Trophoblast cell (in vitro differentiated cells and primary cell): ENCODE data around the gene ZNF618.

Source experiments
- DNase-seq, 2 donors: peaks; one replicate each; pipeline ENCODE4 v3.0.0-alpha.2; 2016
- H2AFZ ChIP-seq: 2 replicates; pipeline ENCODE4 v1.6.1; 2013; ENCODE audit warnings: low read length, moderate library complexity, mild to moderate bottlenecking; ENCODE audit not compliant: insufficient read depth, poor library complexity
- H2AK5ac ChIP-seq: 2 replicates; pipeline ENCODE4 v1.6.1; 2013; ENCODE audit warnings: mild to moderate bottlenecking, low read length
- H2BK120ac ChIP-seq: 2 replicates; pipeline ENCODE4 v1.6.1; 2013; ENCODE audit warnings: low read length, mild to moderate bottlenecking, moderate library complexity; ENCODE audit not compliant: insufficient read depth, poor library complexity
- H2BK12ac ChIP-seq: 2 replicates; pipeline ENCODE4 v1.6.1; 2013; ENCODE audit warnings: mild to moderate bottlenecking, low read length, moderate library complexity
- H2BK5ac ChIP-seq: 2 replicates; pipeline ENCODE4 v1.6.1; 2013; ENCODE audit warnings: low read length, low read depth, moderate library complexity, mild to moderate bottlenecking; ENCODE audit not compliant: poor library complexity
- H3K14ac ChIP-seq: 2 replicates; pipeline ENCODE4 v1.6.1; 2013; ENCODE audit warnings: mild to moderate bottlenecking, low read length
- H3K18ac ChIP-seq: 2 replicates; pipeline ENCODE4 v1.6.1; 2013; ENCODE audit warnings: mild to moderate bottlenecking, low read length
- H3K23ac ChIP-seq: 2 replicates; pipeline ENCODE4 v1.6.1; 2013; ENCODE audit warnings: low read length
- H3K27ac ChIP-seq: 2 replicates; pipeline ENCODE4 v1.5.1; 2013; ENCODE audit warnings: low read depth, mild to moderate bottlenecking, inconsistent platforms, low read length, moderate library complexity
- H3K27me3 ChIP-seq: 2 replicates; pipeline ENCODE4 v1.6.1; 2013; ENCODE audit warnings: inconsistent platforms, mild to moderate bottlenecking, low read length, moderate library complexity; ENCODE audit not compliant: insufficient read depth
- H3K36me3 ChIP-seq, 2 experiments: 1 replicate in 1 of 2; 2 replicates in 1 of 2; pipeline ENCODE4 v1.6.1; 2013; ENCODE audit warnings: low read length in 2 of 2, mild to moderate bottlenecking in 2 of 2, moderate library complexity in 1 of 2; ENCODE audit not compliant: insufficient read depth in 2 of 2, control insufficient read depth in 1 of 2
- H3K4ac ChIP-seq: 2 replicates; pipeline ENCODE4 v1.6.1; 2013; ENCODE audit warnings: low read depth, mild to moderate bottlenecking, low read length, moderate library complexity
- H3K4me1 ChIP-seq, 2 experiments: 1 replicate in 1 of 2; 2 replicates in 1 of 2; pipeline ENCODE4 v1.6.1; 2013; ENCODE audit warnings: low read length in 2 of 2, mild to moderate bottlenecking in 2 of 2, moderate library complexity in 1 of 2; ENCODE audit not compliant: insufficient read depth in 2 of 2, control insufficient read depth in 1 of 2
- H3K4me2 ChIP-seq: 2 replicates; pipeline ENCODE4 v1.6.1; 2013; ENCODE audit warnings: inconsistent platforms, mild to moderate bottlenecking, low read length, moderate library complexity
- H3K4me3 ChIP-seq: 2 replicates; pipeline ENCODE4 v1.5.1; 2013; ENCODE audit warnings: mild to moderate bottlenecking, low read depth, low read length, inconsistent platforms
- H3K79me1 ChIP-seq: one replicate; pipeline ENCODE4 v1.6.1; 2013; ENCODE audit warnings: low read length
- H3K79me2 ChIP-seq: 2 replicates; pipeline ENCODE4 v1.6.1; 2013; ENCODE audit warnings: low read length, mild to moderate bottlenecking; ENCODE audit not compliant: control insufficient read depth, insufficient read depth, poor library complexity
- H3K9ac ChIP-seq: 2 replicates; pipeline ENCODE4 v1.6.1; 2013; ENCODE audit warnings: mild to moderate bottlenecking, low read length
- H3K9me3 ChIP-seq: 2 replicates; pipeline ENCODE4 v1.6.1; 2013; ENCODE audit warnings: low read depth, mild to moderate bottlenecking, control low read depth, inconsistent platforms, low read length; ENCODE audit not compliant: insufficient read depth
- H4K12ac ChIP-seq: 2 replicates; pipeline ENCODE4 v1.6.1; 2013; ENCODE audit warnings: low read depth, mild to moderate bottlenecking, low read length, moderate library complexity
- H4K8ac ChIP-seq: 2 replicates; pipeline ENCODE4 v1.6.1; 2013; ENCODE audit warnings: low read depth, mild to moderate bottlenecking, low read length, moderate library complexity
- H4K91ac ChIP-seq: one replicate; pipeline ENCODE4 v1.6.1; 2013; ENCODE audit warnings: low read depth, mild to moderate bottlenecking, low read length, moderate library complexity
- WGBS: extraction: QIAGEN DNeasy Blood & Tissue Kit; methylation state at CpG from one replicate; pipeline ENCODE4 v1.1.7; 2013; ENCODE audit warnings: missing lambda C conversion rate; ENCODE audit not compliant: insufficient read length, insufficient coverage; ENCODE audit errors: extremely low coverage; 5-methylcytosine and 5-hydroxymethylcytosine counted together

The ZNF618 gene

GRCh38 chr9:114087721-114088120 lies 211.6 kb downstream of the ZNF618 start:
- Histone ChIP-seq H2BK12ac (no peak overlapping the region), H3K4ac (no peak overlapping the region), H4K8ac (no peak overlapping the region), H3K9me3 (peaks cover 2% of the 10 kb centered on the region), H3K4me2 (no peak overlapping the region), H3K9ac (peak overlapping the region; percentile 53), H3K14ac (no peak overlapping the region), H4K91ac (no peak overlapping the region), H4K12ac (no peak overlapping the region), H3K79me2 (no peaks in the 10 kb centered on the region), H3K4me3 (no peak overlapping the region), H3K27me3 (no peaks in the 10 kb centered on the region), H3K23ac (no peak overlapping the region), H3K36me3 (no peaks in the 10 kb centered on the region), H3K4me1 (no peaks in the 10 kb centered on the region), H2AFZ (no peak overlapping the region), H2BK5ac (no peak overlapping the region), H2AK5ac (no peak overlapping the region), H2BK120ac (no peak overlapping the region), H3K27ac (no peak overlapping the region), H3K79me1 (no peaks in the 10 kb centered on the region), H3K18ac (no peak overlapping the region)
- WGBS, result no CpG with 5 or more reads among the region's 7 CpGs
- DNase-seq, result no peak

GRCh38 chr9:114088571-114089170 lies 212.6 kb downstream of the ZNF618 start:
- no peak overlapping the region for H3K4ac ChIP-seq
- H3K18ac ChIP-seq, result no peak overlapping the region
- no peak overlapping the region for H2BK120ac ChIP-seq
- WGBS, result no CpG with 5 or more reads among the region's 7 CpGs
- H4K12ac ChIP-seq, result no peak overlapping the region
- no peak overlapping the region for H3K14ac ChIP-seq
- H3K79me1 ChIP-seq, result no peaks in the 10 kb centered on the region
- H2BK5ac ChIP-seq, result no peak overlapping the region
- no peaks in the 10 kb centered on the region for H3K36me3 ChIP-seq
- H3K4me3 ChIP-seq, result no peak overlapping the region
- H2AFZ ChIP-seq, result no peak overlapping the region
- no peaks in the 10 kb centered on the region for H3K4me1 ChIP-seq
- DNase-seq, result no peak
- no peak overlapping the region for H3K23ac ChIP-seq
- no peak overlapping the region for H2AK5ac ChIP-seq
- H4K91ac ChIP-seq, result no peak overlapping the region
- no peaks in the 10 kb centered on the region for H3K27me3 ChIP-seq
- H3K79me2 ChIP-seq, result no peaks in the 10 kb centered on the region
- no peak overlapping the region for H3K4me2 ChIP-seq
- no peak overlapping the region for H3K27ac ChIP-seq
- H3K9ac ChIP-seq, result no peak overlapping the region
- H2BK12ac ChIP-seq, result no peak overlapping the region
- no peak overlapping the region for H4K8ac ChIP-seq
- H3K9me3 ChIP-seq, result peaks cover 2% of the 10 kb centered on the region

- no peak overlapping the region for H3K9ac ChIP-seq
- H3K9me3 ChIP-seq, result peaks cover 2% of the 10 kb centered on the region
- no peak overlapping the region for H3K27ac ChIP-seq
- no peaks in the 10 kb centered on the region for H3K36me3 ChIP-seq
- no peak overlapping the region for H2BK5ac ChIP-seq
- H2AK5ac ChIP-seq, result no peak overlapping the region
- H4K8ac ChIP-seq, result no peak overlapping the region
- no CpG with 5 or more reads among the region's 4 CpGs for WGBS
- H2AFZ ChIP-seq, result no peak overlapping the region
- H4K91ac ChIP-seq, result no peak overlapping the region
- H3K27me3 ChIP-seq, result no peaks in the 10 kb centered on the region
- no peak overlapping the region for H2BK12ac ChIP-seq
- H4K12ac ChIP-seq, result no peak overlapping the region
- H3K79me2 ChIP-seq, result no peaks in the 10 kb centered on the region
- no peak for DNase-seq
- H3K4me2 ChIP-seq, result no peak overlapping the region
- H3K18ac ChIP-seq, result no peak overlapping the region
- peak overlapping the region; percentile 18 for H3K4me3 ChIP-seq
- no peaks in the 10 kb centered on the region for H3K4me1 ChIP-seq
- no peak overlapping the region for H3K4ac ChIP-seq
- no peaks in the 10 kb centered on the region for H3K79me1 ChIP-seq
- no peak overlapping the region for H3K23ac ChIP-seq
- H3K14ac ChIP-seq, result no peak overlapping the region
- no peak overlapping the region for H2BK120ac ChIP-seq
Observed at GRCh38 chr9:114089206-114089840, 213.2 kb downstream of the ZNF618 start.

- no peak overlapping the region for H3K27ac ChIP-seq
- H4K12ac ChIP-seq, result no peak overlapping the region
- peaks cover 2% of the 10 kb centered on the region for H3K9me3 ChIP-seq
- no peak for DNase-seq
- H4K91ac ChIP-seq, result no peak overlapping the region
- H3K18ac ChIP-seq, result no peak overlapping the region
- H3K4me1 ChIP-seq, result no peaks in the 10 kb centered on the region
- no peak overlapping the region for H2AFZ ChIP-seq
- no peak overlapping the region for H3K4me3 ChIP-seq
- no peak overlapping the region for H3K14ac ChIP-seq
- no peaks in the 10 kb centered on the region for H3K79me2 ChIP-seq
- no peak overlapping the region for H2AK5ac ChIP-seq
- no peak overlapping the region for H3K23ac ChIP-seq
- H2BK5ac ChIP-seq, result no peak overlapping the region
- no peak overlapping the region for H3K4me2 ChIP-seq
- WGBS, result no CpG with 5 or more reads among the region's 4 CpGs
- H3K4ac ChIP-seq, result no peak overlapping the region
- no peaks in the 10 kb centered on the region for H3K36me3 ChIP-seq
- H3K9ac ChIP-seq, result no peak overlapping the region
- H4K8ac ChIP-seq, result no peak overlapping the region
- H2BK120ac ChIP-seq, result no peak overlapping the region
- no peaks in the 10 kb centered on the region for H3K79me1 ChIP-seq
- H3K27me3 ChIP-seq, result no peaks in the 10 kb centered on the region
- no peak overlapping the region for H2BK12ac ChIP-seq
Observed at GRCh38 chr9:114090798-114091197, 214.7 kb downstream of the ZNF618 start.
